IMR-90 (cell line): Measurements from ENCODE around the gene ARFGAP3. TPM values are rescaled to one million over a fixed set of nuclear protein-coding genes. Genes with fewer than 3 reads are reported as not detected.

ENCODE experiments used
- ATAC-seq: fragments of 200-7000 bp; cut with Tn5 transposase; 2 replicates; pipeline ENCODE4 v1.9.1; 2020; ENCODE audit warnings: low read depth, mild to moderate bottlenecking, moderate library complexity
- BruUV-seq: library from RNA; stranded (reverse); fragments of 400-500 nt; replicated peaks from 2 replicates; lab custom pipeline; 2021; lab: Mats Ljungman, UMichigan
- CTCF ChIA-PET: fragments of 300-600 bp; formaldehyde crosslinking; extraction: SDS; loops from one replicate; lab custom pipeline; 2021; ENCODE audit warnings: antibody characterized with exemption; lab: Yijun Ruan, JAX
- POLR2A ChIA-PET: fragments of 300-600 bp; sonication (Branson Sonifier 250); formaldehyde crosslinking; loops from one replicate; lab custom pipeline; 2022; ENCODE audit warnings: antibody characterized with exemption; ENCODE audit not compliant: unreplicated experiment; lab: Charles Lee
- DNase-seq: peaks from one replicate; pipeline ENCODE4 v3.0.0; 2013
- H2AFZ ChIP-seq: replicated peaks from 2 replicates; pipeline ENCODE3; 2013; ENCODE audit warnings: low read length, mild to moderate bottlenecking; ENCODE audit not compliant: poor library complexity
- H2AK5ac ChIP-seq: 2 replicates; pipeline ENCODE4 v1.6.1; 2013; ENCODE audit warnings: low read depth, low read length, inconsistent platforms
- H2AK9ac ChIP-seq: replicated peaks from 2 replicates; pipeline ENCODE3; 2013; ENCODE audit warnings: mild to moderate bottlenecking, low read depth, low read length, moderate library complexity; ENCODE audit not compliant: poor library complexity
- H2BK120ac ChIP-seq: 2 replicates; pipeline ENCODE4 v1.6.1; 2013; ENCODE audit warnings: low read depth, low read length, inconsistent platforms
- H2BK15ac ChIP-seq: 3 replicates; pipeline ENCODE4 v1.6.1; 2013; ENCODE audit warnings: low read depth, low read length, inconsistent platforms
- H2BK20ac ChIP-seq: 2 replicates; pipeline ENCODE4 v1.6.1; 2013; ENCODE audit warnings: low read depth, mild to moderate bottlenecking, inconsistent platforms, low read length, moderate library complexity
- H2BK5ac ChIP-seq: 2 replicates; pipeline ENCODE4 v1.6.1; 2013; ENCODE audit warnings: mild to moderate bottlenecking, low read depth, low read length, inconsistent platforms; ENCODE audit not compliant: poor library complexity, severe bottlenecking
- H3K14ac ChIP-seq: replicated peaks from 2 replicates; pipeline ENCODE4 v1.6.1; 2013; ENCODE audit warnings: low read depth, low read length, inconsistent platforms
- H3K18ac ChIP-seq: 2 replicates; pipeline ENCODE4 v1.6.1; 2013; ENCODE audit warnings: low read depth, low read length, control low read depth
- H3K23ac ChIP-seq: 2 replicates; pipeline ENCODE4 v1.6.1; 2013; ENCODE audit warnings: low read depth, low read length, inconsistent platforms
- H3K27ac ChIP-seq: 2 replicates; pipeline ENCODE4 v1.5.1; 2013; ENCODE audit warnings: mild to moderate bottlenecking, control low read depth, low read length; ENCODE audit not compliant: insufficient read depth
- H3K27me3 ChIP-seq: 2 replicates; pipeline ENCODE4 v1.6.1; 2013; ENCODE audit warnings: low read length; ENCODE audit not compliant: control insufficient read depth, insufficient read depth
- H3K36me3 ChIP-seq: 2 replicates; pipeline ENCODE4 v1.6.1; 2013; ENCODE audit warnings: low read length, mixed read lengths; ENCODE audit not compliant: control insufficient read depth, insufficient read depth
- H3K4ac ChIP-seq: 2 replicates; pipeline ENCODE4 v1.6.1; 2013; ENCODE audit warnings: low read depth, low read length, inconsistent platforms
- H3K4me1 ChIP-seq: 2 replicates; pipeline ENCODE4 v1.6.1; 2013; ENCODE audit warnings: low read length, mixed read lengths; ENCODE audit not compliant: control insufficient read depth, insufficient read depth
- H3K4me2 ChIP-seq: 2 replicates; pipeline ENCODE4 v1.6.1; 2013; ENCODE audit warnings: low read depth, mild to moderate bottlenecking, control low read depth, low read length, moderate library complexity
- H3K4me3 ChIP-seq: 2 replicates; pipeline ENCODE4 v1.5.1; 2013; ENCODE audit warnings: low read depth, mild to moderate bottlenecking, control low read depth, low read length, moderate library complexity; ENCODE audit not compliant: insufficient read depth
- H3K56ac ChIP-seq: 2 replicates; pipeline ENCODE4 v1.6.1; 2013; ENCODE audit warnings: low read length, inconsistent platforms; ENCODE audit not compliant: insufficient read depth; ENCODE audit errors: extremely low read depth
- H3K79me1 ChIP-seq, 2 experiments: 2 replicates each; pipeline ENCODE4 v1.6.1; 2013; ENCODE audit warnings: low read length in 2 of 2, inconsistent platforms in 1 of 2, low read depth in 1 of 2
- H3K9ac ChIP-seq: 2 replicates; pipeline ENCODE4 v1.6.1; 2013; ENCODE audit warnings: low read depth, low read length, control low read depth
- H3K9me1 ChIP-seq: 2 replicates; pipeline ENCODE4 v1.6.1; 2013; ENCODE audit warnings: low read length, inconsistent platforms; ENCODE audit not compliant: insufficient read depth
- H3K9me3 ChIP-seq: 2 replicates; pipeline ENCODE4 v1.6.1; 2013; ENCODE audit warnings: low read length; ENCODE audit not compliant: control insufficient read depth, insufficient read depth
- H4K20me1 ChIP-seq: 2 replicates; pipeline ENCODE4 v1.6.1; 2013; ENCODE audit warnings: low read length, inconsistent platforms; ENCODE audit not compliant: insufficient read depth
- H4K5ac ChIP-seq: 2 replicates; pipeline ENCODE4 v1.6.1; 2013; ENCODE audit warnings: mild to moderate bottlenecking, low read depth, low read length, control low read depth
- H4K8ac ChIP-seq, 2 experiments: 2 replicates each; pipeline ENCODE4 v1.6.1; 2013; ENCODE audit warnings: low read depth in 2 of 2, low read length in 2 of 2, control low read depth in 1 of 2, inconsistent platforms in 1 of 2
- H4K91ac ChIP-seq: 2 replicates; pipeline ENCODE4 v1.6.1; 2013; ENCODE audit warnings: low read depth, low read length, inconsistent platforms; ENCODE audit not compliant: insufficient read depth
- CEBPB ChIP-seq: IDR thresholded peaks from 2 replicates; pipeline ENCODE4 v1.6.1; 2012; ENCODE audit warnings: low read depth, low read length, improper control_type of control experiment
- CHD1 ChIP-seq: IDR thresholded peaks from 2 replicates; pipeline ENCODE4 v1.6.1; 2012; ENCODE audit warnings: low read depth, low read length, improper control_type of control experiment
- ELK1 ChIP-seq: fragments of 150-350 bp; IDR thresholded peaks from 2 replicates; pipeline ENCODE4 v1.6.1; 2016; ENCODE audit warnings: low read depth, mild to moderate bottlenecking, low read length, moderate library complexity, borderline replicate concordance
- NFE2L2 ChIP-seq: fragments of 150-350 bp; IDR thresholded peaks from 2 replicates; pipeline ENCODE4 v1.6.1; 2016; ENCODE audit warnings: low read depth, mild to moderate bottlenecking, low read length
- RAD21 ChIP-seq: IDR thresholded peaks from 2 replicates; pipeline ENCODE4 v1.6.1; 2012; ENCODE audit warnings: low read length, improper control_type of control experiment
- SMC3 ChIP-seq: fragments of 150-350 bp; IDR thresholded peaks from 2 replicates; pipeline ENCODE4 v1.6.1; 2016; ENCODE audit warnings: low read depth, mild to moderate bottlenecking, antibody characterized with exemption, low read length, moderate library complexity
- WGBS, 2 experiments: methylation state at CpG; one replicate each; pipeline versions ENCODE4 v1.1.5 to v1.1.7; 2013; ENCODE audit warnings: missing lambda C conversion rate in 2 of 2; ENCODE audit not compliant: insufficient read length in 1 of 2; ENCODE audit errors: extremely low coverage in 2 of 2; 5-methylcytosine and 5-hydroxymethylcytosine counted together
- dilution Hi-C: fragments of 300-500 bp; cut with HindIII; formaldehyde crosslinking; loops from one replicate; pipeline ENCODE4 v1.14.3; 2018; ENCODE audit warnings: low sequenced_read_pairs; ENCODE audit not compliant: unreplicated experiment
- in situ Hi-C: fragments of 300-500 bp; cut with MboI; formaldehyde crosslinking; loops from 3 replicates; pipeline ENCODE4 v1.14.3; 2019; ENCODE audit warnings: low sequenced_read_pairs, inconsistent platforms, mixed read lengths
- intact Hi-C: fragments of 100-400 bp; cut with micrococcal nuclease; formaldehyde crosslinking; loops from 2 replicates; pipeline ENCODE4 v1.10.0; 2022
- polyA plus RNA-seq, 3 experiments: library from polyadenylated mRNA; depleted of rRNA; stranded (reverse); fragments of >200 nt; gene quantifications; 2 replicates each; pipeline ENCODE4 v1.2.3, GENCODE V29; 2012; ENCODE audit warnings: low replicate concordance in 1 of 3
- total RNA-seq: library from RNA; depleted of rRNA; stranded (reverse); fragments of >200 nt; gene quantifications from 2 replicates; pipeline ENCODE4 v1.2.3, GENCODE V29; 2012
- TF ChIP-seq, protein P1 (sequence below): conservative IDR thresholded peaks from 2 replicates; pipeline ENCODE4 v1.5.1; 2012; ENCODE audit warnings: mild to moderate bottlenecking, low read depth, low read length, improper control_type of control experiment

ARFGAP3 gene
- total and polyA plus RNA-seq, 2 of the 4 experiments (the other 2 are of a cell fraction): 50.0 to 70.1 TPM

- Histone ChIP-seq H2AK9ac (no peak overlapping the region), H2AK5ac (no peak overlapping the region), H3K9me3 (no peaks in the 10 kb centered on the region), H3K27me3 (no peaks in the 10 kb centered on the region), H4K91ac (no peak overlapping the region), H3K79me1 (peaks cover 8 to 17% of the 10 kb centered on the region in 2 experiments; a peak in 3 of 4 replicates), H3K14ac (no peak overlapping the region), H3K4ac (no peak overlapping the region), H3K27ac (no peak overlapping the region), H3K4me2 (no peak overlapping the region), H2BK15ac (no peak overlapping the region), H3K36me3 (peaks cover 46% of the 10 kb centered on the region), H3K56ac (no peak overlapping the region), H3K4me1 (no peaks in the 10 kb centered on the region), H4K5ac (no peak overlapping the region), H3K9ac (no peak overlapping the region), H3K9me1 (no peaks in the 10 kb centered on the region), H2BK20ac (no peak overlapping the region), H4K8ac (no peak overlapping the region), H3K18ac (no peak overlapping the region), H2BK120ac (no peak overlapping the region), H2BK5ac (no peak overlapping the region), H2AFZ (no peak overlapping the region), H3K4me3 (no peak overlapping the region), H3K23ac (no peak overlapping the region), H4K20me1 (no peaks in the 10 kb centered on the region)
- CTCF ChIA-PET: interaction anchor here (1.4 kb wide), 1 partner anchor 10 kb away, joined by 6 read pairs; no protein-coding TSS in a partner anchor
- WGBS, 2 experiments: 83% methylated on average over 5 of the region's 5 CpGs; no CpG with 5 or more reads in 1 of the 2 experiments
- dilution Hi-C loops (no loop called here), intact Hi-C loops (no loop called here), in situ Hi-C loops (no loop called here)
- POLR2A ChIA-PET: no interaction called here
- no peak for TF ChIP-seq CHD1
- TF ChIP-seq RAD21: no peak
- TF ChIP-seq NFE2L2: no peak
- TF ChIP-seq ELK1: no peak
- no peak for TF ChIP-seq SMC3
- TF ChIP-seq CEBPB: no peak
- TF ChIP-seq, protein P1, sequence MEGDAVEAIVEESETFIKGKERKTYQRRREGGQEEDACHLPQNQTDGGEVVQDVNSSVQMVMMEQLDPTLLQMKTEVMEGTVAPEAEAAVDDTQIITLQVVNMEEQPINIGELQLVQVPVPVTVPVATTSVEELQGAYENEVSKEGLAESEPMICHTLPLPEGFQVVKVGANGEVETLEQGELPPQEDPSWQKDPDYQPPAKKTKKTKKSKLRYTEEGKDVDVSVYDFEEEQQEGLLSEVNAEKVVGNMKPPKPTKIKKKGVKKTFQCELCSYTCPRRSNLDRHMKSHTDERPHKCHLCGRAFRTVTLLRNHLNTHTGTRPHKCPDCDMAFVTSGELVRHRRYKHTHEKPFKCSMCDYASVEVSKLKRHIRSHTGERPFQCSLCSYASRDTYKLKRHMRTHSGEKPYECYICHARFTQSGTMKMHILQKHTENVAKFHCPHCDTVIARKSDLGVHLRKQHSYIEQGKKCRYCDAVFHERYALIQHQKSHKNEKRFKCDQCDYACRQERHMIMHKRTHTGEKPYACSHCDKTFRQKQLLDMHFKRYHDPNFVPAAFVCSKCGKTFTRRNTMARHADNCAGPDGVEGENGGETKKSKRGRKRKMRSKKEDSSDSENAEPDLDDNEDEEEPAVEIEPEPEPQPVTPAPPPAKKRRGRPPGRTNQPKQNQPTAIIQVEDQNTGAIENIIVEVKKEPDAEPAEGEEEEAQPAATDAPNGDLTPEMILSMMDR: no peak
- no TSS peak for BruUV-seq
- DNase-seq: no peak
- no peak for ATAC-seq
Observed at GRCh38 chr22:42830161-42830560, 26.9 kb downstream of the ARFGAP3 start.
